ENCODE data around the gene SELENOT.
"Not testable (repeated sequence)": the region's sequence is repeated elsewhere in the genome, so short reads cannot be mapped to it uniquely, and the experiment has no call there.

Gene SELENOT

DNA sequence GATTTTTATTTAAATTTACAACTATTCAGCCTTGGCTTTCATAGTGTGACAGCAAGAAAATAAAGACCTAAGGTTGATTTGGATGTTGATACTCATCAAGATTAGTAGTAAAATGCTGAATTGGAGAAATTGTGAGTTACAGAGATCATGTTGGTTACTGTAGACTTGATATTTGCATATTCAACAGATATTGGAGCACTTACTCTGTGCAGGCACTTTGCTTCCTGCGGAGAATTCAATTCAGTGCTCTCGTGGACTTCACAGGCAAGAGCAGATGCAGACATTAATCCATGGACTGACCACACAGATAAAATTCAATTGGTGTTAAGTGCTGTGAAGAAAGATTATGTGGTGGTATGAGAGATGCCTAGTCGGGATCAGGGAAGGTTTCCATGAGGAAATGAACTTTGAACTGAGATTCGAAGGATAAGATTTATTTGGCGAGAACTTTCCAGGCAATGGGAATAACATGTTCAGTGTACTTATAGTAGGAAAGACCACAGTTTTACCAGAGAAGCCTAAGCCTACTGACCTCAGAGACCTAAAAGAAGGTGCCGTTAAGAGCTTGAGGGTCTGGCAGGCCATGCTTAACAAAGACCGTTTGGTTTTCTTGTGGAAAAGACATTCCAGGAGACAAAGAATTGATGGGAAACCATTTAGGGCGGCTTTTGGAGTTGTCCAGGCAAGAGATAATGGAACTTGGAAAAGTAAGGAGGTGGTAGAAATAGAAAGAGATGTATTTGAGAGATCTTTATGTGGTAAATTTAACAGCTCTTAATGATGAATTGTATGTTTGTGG is 4.3 kb downstream of the SELENOT start:
- DNase-seq (ENCODE audit: low read depth), result no peak

DNA sequence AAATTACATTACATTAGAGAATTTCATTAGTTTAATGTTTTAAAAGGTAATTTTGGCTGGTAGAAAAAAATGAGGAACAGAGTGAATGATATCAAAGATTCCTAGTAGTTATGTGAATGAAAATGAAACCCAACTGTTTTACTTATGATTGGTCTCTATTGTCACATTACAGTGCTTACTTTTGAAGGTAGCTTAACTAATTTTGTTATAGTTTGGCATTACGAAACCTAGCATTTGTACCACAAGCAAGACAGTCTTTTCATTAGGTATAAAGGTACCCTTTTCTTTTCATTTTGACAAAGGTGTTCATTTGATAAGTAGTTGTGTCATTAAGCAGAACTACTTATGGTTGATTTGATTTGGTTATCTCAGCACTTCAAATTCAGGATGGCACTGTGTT is 6.9 kb downstream of the SELENOT start:
- no peak for DNase-seq (ENCODE audit: low read depth)

DNA sequence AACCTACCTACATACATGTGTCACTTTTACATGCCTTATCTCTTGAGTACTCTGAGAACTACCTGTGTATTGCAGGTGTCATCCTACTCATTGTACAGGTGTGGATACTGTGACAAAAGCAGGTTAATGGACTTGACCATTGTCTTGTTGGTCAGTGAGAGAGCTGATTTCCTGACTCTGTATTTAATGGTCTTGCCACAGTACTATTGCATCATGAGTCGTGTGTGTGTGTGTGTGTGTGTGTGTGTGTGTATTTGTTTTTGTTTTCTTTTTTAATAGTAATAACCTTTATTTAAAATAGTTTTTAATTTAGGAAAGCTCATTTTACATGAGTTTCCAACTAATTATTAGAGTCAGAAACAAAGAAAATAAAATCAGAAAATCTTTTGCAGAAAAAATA is 7.7 kb downstream of the SELENOT start:
- no peak for DNase-seq (ENCODE audit: low read depth)

DNA sequence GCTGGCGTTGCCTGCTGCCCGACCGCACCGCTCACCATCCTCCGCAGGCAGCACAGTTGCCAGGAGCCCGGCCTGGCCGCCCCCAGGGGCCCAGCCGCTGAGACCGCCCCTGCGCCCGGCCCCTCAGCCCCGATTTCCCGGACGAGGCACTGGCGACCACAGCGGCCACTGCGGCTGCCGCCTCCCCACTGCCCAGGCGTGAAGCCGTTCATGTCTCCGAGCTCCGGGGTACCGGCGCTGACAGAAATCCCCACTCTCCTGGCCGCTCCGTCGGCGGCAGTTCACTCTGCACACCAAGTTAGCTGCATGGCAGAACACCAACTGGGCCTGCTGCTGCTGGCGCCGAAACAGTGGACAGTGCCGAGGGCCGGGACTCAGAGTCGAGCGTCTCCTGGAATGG is 8.5 kb downstream of the SELENOT start:
- DNase-seq (ENCODE audit: low read depth), result no peak

DNA sequence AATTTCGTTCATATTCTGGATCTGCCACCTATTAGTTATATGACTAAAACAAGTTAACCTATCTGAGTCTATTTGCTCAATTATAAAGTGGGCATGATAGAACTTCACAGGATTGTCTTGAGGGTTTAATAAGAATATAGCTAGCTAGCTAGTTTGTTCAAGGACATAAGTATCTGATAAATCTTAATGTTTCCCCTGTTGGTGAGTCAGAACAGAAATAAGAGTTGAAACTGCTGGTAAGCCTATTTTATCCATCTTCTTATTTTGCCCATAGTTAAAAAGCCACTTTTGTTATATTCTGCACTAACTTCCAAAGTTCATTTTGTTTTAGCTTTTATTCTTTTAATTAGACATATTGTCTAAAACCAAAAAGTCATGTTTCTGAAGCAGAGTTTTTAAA is 9.4 kb downstream of the SELENOT start:
- DNase-seq (ENCODE audit: low read depth), result no peak

DNA sequence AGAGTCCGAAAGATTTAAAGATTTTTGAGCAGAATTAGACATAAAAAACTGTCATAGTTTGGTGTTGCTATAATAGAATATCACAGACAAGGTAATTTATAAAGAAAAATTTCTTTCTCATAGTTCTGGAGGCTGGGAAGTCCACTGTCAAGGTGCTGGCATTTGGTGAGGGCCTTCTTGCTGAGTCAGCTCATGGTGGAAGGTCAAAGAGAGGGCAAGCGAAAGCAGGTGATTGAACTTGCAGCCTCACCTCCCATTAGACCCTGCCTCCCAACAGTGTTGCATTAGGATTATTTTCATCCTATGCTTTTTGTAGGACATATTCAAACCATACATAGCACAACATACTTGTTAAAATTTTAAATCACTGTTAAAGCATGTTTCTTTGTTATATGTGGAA is 9.9 kb downstream of the SELENOT start:
- DNase-seq (ENCODE audit: low read depth), result no peak

DNA sequence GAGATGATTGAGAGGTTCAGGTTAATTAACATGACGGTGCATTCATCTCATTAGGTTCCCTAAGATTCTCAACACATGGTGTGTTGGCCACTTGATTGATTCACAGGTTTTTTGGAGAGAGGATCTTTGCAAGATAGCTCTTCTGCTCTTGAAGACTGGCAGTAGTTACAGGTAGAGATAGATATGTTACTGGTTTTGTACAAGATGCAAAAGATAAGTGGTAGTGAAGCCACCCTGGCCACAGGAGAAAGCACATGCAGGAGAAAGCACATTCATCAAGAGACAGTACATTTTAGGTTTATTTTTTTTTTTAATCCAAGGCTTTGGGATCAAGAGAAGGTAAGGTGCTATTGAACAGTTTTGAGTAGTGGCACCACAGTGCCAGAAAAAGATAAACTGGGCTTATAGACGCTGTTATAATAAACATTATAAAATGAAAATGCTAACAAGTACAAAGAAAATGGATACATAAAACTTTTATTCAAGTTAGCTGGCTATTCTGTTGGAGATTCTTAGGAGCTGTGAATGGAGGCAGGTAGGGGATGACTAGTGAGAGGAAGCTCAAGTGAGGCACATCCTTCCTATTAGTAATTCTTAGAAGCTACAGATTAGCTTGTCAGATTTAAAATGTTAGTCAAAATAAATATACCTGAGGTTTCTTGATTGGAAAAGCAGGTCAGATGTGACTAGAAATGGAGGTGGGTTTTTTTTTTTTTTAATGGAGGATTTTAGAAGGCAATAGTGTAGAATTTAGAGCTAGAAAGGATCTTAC is 10.8 kb downstream of the SELENOT start:
- no peak for DNase-seq (ENCODE audit: low read depth)

DNA sequence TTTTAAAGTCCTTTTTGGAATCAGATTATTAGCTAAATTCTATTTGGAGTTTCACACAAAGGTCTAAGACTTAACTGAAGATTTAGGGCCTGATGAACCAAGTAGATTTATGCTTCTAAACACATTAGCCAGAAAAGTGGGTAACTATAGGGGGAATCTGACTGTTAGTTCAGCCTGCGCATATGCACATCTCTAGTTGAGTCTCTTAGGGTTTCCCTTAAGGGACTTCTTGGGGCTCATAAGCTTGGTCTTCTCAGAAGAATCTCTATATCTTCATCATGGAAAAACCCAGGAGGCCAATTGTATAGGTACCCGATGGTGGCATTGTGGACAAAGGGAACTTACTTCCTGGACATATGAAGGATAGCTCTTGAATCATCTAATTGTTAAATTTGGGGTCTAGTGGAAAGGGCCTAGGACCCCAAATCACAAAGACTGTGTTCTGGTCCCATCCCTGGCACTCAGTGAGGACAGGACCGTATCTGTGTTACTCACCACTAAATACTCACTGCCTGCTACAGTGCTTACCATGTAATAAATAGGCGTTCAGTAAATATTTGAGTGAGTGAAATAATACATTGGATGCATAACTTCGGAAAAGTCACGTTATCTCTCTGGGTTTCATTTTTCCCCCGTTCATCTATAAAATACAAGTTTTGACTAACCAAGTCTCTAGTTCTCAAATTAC is 17.0 kb downstream of the SELENOT start:
- DNase-seq (ENCODE audit: low read depth), result no peak

DNA sequence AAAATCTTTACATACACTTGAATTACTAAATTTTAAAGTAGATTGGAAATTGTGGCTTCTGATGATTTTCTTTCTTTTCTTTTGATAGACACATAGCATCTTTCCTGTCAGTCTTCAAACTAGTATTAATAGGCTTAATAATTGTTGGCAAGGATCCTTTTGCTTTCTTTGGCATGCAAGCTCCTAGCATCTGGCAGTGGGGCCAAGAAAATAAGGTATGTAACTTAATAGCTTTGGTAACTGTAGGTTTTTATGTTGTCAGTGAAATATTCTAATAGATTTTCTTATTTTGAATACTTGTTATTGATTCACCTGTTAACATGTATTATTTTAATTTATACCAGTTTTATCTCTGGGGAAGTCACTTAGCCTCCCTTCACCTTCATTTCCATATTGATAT is 19.8 kb downstream of the SELENOT start:
- not testable (repeated sequence) for DNase-seq (ENCODE audit: low read depth)

DNA sequence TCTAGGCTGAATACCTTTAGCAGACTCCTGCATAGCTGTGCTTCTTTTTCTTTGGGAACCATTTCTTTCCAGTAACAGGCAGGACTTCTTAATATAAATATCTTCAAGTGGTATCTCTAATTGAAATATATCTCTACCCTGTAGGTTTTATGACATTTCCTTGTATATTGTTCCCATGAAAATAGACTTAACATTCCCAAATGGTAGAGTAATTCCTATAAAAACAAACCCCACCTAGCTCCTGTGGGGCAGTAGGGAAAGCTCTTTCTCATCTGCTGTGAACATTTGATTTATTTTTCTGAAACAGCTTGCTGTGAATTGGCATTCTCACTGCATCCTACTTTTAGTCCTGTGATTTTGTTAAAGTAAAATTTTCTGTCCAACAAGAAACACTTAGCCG is 20.8 kb downstream of the SELENOT start:
- DNase-seq (ENCODE audit: low read depth), result no peak

DNA sequence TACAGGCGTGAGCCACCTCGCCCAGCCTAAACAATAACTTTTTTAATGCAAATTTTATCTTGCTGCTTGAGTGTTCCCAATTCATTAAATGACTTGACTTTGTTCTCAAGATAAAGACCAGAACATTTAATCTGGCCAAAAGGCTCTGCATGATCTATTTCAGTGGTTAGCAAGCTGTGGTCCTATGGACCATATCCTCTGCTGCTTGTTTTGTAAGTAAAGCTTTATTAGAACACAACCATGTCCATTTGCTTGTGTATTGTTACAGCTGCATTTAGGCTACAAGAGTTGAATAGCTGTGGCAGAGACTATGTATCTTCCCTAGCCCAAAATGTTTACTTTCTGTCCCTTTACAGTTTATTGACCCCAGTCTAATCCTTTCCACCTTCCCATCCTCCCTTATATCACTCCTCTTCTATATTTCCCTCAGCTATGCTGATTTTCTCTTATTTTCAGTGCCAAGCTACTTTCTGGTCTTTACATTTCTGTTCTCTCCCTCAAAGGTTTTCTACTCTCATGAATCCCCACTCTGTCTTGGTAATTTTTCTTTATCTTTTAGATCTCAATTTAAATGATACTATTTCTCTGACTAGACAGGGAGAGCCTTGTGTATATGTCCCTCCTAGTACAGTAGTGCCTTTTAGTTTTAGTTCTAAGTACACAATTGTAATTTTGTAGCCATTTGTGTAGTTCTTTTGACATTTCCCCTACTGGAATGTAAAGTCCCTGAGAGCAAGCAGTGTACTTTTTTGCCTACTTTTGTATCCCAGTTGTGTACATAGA is 23.2 kb downstream of the SELENOT start:
- DNase-seq (ENCODE audit: low read depth), result no peak

DNA sequence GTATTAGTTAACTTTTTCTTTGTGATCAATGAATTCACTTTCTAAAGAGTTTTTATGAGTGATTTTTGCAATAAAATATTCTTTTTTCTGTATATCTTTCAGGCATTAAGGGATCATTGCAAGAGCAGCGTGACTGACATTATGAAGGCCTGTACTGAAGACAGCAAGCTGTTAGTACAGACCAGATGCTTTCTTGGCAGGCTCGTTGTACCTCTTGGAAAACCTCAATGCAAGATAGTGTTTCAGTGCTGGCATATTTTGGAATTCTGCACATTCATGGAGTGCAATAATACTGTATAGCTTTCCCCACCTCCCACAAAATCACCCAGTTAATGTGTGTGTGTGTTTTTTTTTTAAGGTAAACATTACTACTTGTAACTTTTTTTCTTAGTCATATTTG is 24.4 kb downstream of the SELENOT start:
- DNase-seq (ENCODE audit: low read depth), result no peak

DNA sequence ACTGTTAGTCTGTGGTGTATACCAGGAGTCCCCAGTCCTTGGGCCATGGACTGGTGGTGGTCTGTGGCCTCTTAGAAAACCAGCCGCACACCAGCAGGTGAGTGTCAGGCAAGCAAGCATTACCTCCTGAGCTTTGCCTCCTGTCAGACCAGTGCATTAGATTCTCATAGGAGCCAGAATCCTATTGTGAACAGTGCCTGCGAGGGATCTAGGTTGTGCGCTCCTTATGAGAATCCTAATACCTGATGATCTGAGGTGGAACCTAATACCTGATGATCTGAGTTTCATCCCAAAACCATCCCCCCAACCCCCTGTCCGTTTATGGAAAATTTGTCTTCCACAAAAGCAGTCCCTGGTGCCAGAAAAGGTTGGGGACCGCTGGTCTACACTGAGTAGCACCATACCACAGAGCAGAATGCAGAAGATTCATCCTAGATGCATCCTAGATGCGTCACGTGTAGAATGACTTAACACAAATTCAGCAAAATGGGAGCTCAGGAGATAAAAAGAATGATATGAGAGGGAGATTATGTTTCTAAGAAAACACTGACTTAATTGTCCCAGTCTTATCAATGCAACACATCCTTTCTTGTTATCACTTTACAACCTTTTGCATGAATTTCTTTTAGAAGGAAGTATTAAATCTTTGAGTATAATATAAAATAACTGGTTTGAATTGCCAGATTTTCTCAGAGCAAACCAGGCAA is 28.5 kb downstream of the SELENOT start:
- no peak for DNase-seq (ENCODE audit: low read depth)

DNA sequence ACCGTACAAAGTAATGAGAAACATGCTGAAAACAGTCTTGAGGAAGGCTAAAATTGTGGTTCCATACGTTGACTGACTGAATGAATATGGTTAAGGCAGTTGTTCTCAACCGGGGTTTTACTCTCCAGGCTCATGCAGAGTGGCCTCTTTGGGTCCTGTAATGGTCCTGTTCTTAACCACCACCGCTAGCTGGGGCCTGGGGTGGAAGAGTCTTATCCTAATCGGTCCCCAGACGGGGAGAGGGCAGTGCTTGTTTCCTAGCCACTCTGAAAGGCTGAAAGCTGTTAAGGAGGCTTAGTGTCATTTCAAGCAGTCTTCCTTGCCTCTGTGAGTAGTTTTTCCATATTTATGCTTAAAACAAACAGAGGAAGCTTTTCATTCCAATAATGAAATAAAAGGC is 32.0 kb downstream of the SELENOT start:
- no peak for DNase-seq (ENCODE audit: low read depth)

DNA sequence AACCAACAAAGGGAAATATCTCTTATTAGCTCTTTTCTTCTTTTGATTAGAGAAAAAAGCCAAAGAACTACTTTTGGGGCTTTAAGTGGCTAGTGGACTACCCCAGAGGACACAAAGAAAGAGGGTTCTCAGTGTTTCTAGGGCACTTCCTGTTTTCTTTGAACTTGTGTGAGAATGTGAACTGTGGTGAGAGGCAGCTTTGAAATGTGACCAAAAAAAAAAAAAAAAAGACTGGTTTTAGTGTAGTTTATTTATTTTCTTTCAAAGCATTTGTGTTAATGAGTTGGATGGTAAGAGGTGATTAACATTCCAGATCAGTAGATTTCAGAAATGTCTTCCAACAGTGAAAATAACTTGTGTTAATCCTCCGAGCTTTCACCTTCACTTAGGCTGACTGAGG is 32.4 kb downstream of the SELENOT start:
- no peak for DNase-seq (ENCODE audit: low read depth)

DNA sequence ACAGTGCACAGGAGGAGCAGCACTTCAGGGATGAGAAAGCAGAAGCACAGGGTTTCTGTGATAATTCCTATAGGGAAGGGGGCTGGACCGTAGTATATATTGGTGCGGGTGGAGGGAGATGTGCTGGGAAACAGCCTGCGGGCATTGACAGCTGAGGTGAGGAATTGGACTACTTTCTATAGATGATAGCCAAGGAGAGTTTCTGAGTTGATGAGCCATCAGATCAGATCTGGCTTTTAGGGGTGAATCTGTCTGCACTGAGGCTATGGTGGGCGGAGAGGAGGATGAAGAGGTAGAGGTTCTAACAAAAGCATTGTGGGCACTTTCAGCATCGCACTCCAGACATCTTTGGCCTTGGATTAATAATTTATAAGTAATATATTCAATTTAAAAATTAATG is 33.1 kb downstream of the SELENOT start:
- no peak for DNase-seq (ENCODE audit: low read depth)

DNA sequence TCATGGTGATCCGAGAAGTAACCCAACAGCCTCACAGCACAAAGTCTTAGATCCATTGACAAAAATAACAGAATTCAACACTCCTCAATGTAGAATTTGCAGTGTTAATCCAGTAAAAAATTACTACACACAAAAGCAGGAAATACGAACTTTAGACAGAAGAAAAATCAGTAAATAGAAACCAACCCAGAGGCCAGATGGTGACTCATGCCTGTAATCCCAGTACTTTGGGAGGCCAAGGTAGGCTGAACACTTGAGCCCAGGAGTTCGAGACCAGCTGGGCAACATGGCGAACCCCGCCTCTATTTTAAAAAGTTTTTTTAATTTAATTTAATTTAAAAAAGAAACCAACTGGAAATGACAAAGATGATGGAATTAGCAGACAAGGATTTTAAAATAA is 36.1 kb downstream of the SELENOT start:
- DNase-seq (ENCODE audit: low read depth), result no peak

DNA sequence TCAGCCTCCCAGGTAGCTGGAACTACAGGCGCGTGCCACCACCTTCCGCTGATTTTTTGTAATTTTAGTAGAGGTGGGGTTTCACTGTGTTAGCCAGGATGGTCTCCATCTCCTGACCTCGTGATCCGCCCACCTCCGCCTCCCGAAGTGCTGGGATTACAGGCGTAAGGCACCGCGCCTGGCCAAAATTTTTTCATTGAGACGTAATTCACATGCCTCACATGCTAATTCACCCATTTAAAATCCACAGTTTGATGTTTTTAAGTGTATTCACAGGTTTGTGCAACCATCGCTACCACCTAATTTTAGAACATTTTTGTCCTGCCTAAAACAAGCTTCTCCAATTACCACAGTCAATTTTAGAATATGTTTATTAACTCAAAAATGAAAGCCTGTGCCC is 37.1 kb downstream of the SELENOT start:
- DNase-seq (ENCODE audit: low read depth), result no peak

DNA sequence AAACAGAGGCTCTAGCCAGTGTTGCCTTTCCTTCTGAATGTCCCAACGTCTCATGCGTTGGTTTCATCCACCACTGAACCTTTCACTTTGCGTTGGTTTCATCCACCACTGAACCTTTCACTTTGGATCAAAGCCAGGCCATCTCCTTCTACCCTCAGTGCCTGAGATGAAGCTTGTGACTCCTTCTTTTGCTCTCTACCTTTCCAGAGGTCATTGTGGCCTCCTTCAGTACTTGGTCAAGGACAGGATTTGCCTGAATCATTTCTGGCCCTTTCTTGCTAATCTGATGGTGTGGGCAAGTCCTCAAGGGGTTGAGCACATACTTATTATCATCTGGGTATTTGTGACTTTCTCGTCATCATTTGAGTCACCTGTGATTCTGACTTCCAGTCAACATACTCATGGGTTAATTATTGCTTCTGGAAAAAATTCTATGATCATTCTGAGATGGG is 50.0 kb downstream of the SELENOT start:
- DNase-seq (ENCODE audit: low read depth), result no peak

DNA sequence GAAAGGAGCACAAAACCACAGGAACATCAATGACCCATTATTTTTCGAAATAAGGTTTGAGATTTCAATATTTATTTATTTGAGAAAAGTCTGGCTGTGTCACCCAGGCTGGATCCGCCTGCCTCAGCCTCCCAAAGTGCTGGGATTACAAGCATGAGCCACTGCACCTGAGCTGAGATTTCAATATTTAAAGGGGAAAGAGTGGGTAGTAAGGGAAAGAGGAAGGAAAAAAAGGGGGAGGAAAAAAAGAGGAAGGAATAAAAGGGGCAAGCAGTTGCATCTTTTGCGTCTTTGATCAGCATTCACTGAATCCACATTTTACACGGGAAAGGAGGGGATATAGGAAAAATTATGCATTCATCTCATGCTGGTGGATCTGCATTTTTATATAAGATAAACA is 53.2 kb downstream of the SELENOT start:
- no peak for DNase-seq (ENCODE audit: low read depth)

DNA sequence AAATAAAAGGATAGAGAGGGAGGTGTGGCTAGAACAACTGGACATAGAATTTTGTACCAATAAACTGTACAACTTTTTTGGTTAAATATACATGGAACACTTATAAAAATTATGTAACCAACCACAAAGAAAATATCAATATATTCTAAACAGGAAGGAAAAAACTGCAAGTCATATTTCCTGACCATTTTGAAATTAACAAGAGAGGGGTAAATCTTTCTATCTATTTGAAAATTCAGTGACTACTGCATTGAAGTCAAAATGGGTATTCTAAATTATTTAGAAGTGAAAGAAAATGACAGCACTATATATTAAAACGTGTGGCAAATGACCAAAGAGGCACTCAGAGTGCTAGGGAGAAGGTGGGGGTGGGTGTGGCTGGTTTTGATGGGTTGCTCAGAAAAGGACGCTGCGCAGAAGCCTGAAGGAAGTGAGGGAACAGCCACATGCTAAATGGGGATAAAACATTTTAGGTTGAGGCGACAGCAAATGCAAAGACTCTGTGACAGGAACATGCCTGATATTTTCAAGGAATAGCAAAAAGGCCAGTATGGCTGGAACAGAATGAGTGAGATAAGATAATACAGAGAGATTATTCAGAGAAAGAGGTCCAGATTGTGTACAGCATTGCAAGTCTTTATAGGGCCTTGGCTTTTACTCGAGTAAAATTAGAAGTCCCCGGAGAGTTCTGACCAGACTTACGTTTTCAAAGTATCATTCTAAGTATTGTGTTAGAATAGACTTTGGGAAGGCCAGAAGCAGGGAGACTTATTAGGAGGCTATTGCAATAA is 59.5 kb downstream of the SELENOT start:
- no peak for DNase-seq (ENCODE audit: low read depth)

All from T-helper 22 cell (primary cell).